Effector memory CD4-positive, alpha-beta T cell (primary cell): ENCODE data around the gene ADGRE1.

Experiments
- DNase-seq, 3 donors: peaks; one replicate each; pipeline ENCODE4 v3.0.0-alpha.2; 2020
- H3K27ac ChIP-seq: 2 replicates; pipeline ENCODE4 v1.7.0; 2013; ENCODE audit warnings: mild to moderate bottlenecking, low read length, moderate library complexity; ENCODE audit not compliant: insufficient read depth, poor library complexity, severe bottlenecking
- H3K27me3 ChIP-seq: replicated peaks from 2 replicates; pipeline ENCODE4 v1.7.0; 2013; ENCODE audit warnings: mild to moderate bottlenecking, low read length; ENCODE audit not compliant: insufficient read depth, control insufficient read depth, poor library complexity, severe bottlenecking
- H3K36me3 ChIP-seq: 2 replicates; pipeline ENCODE4 v1.7.0; 2013; ENCODE audit warnings: mild to moderate bottlenecking, low read length, moderate library complexity; ENCODE audit not compliant: control insufficient read depth, insufficient read depth
- H3K4me1 ChIP-seq: 2 replicates; pipeline ENCODE4 v1.7.0; 2013; ENCODE audit warnings: low read length, mild to moderate bottlenecking; ENCODE audit not compliant: control insufficient read depth, insufficient read depth, poor library complexity, severe bottlenecking
- H3K4me3 ChIP-seq: 2 replicates; pipeline ENCODE4 v1.7.0; 2013; ENCODE audit warnings: low read length, low read depth, mild to moderate bottlenecking; ENCODE audit not compliant: insufficient read depth, poor library complexity, severe bottlenecking
- H3K9me3 ChIP-seq: 2 replicates; pipeline ENCODE4 v1.7.0; 2013; ENCODE audit warnings: mild to moderate bottlenecking, low read length, moderate library complexity; ENCODE audit not compliant: control insufficient read depth

ADGRE1 gene

DNA sequence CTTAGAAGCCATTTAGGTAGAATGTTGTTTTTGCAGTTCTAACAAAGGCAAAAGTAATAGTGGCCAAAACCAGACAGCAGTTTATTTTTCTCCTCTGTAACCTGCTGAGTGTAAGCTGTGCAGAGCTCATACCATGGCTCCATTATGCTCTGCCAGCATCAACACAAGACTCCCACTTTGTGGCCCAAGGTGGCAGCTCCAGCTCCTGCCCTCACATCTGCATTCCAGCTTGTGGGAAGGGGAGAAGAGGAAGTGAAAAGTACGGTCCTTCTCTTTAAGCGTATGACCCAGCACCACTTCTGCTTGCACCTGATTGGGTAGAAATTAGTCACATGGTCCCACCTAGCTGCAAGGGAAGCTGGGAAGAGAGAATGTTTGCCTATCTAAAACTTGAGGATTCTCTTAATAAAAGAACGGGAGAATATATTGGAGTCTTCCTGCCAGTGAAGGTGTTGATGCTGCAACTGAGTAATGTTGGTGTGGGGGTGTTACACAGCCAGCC, 19.2 kb downstream of the ADGRE1 start:
- Histone ChIP-seq H3K36me3 (no peaks in the 10 kb centered on the region), H3K27me3 (no peaks in the 10 kb centered on the region), H3K9me3 (no peaks in the 10 kb centered on the region), H3K4me1 (no peaks in the 10 kb centered on the region), H3K4me3 (no peak overlapping the region), H3K27ac (no peak overlapping the region)
- DNase-seq: no peak

GRCh38 chr19:6911523-6911922, 24.1 kb downstream of the ADGRE1 start:
- no peaks in the 10 kb centered on the region for H3K36me3 ChIP-seq
- DNase-seq: no peak
- no peak overlapping the region for H3K27ac ChIP-seq
- H3K9me3 ChIP-seq: no peaks in the 10 kb centered on the region
- H3K4me1 ChIP-seq: no peaks in the 10 kb centered on the region
- H3K4me3 ChIP-seq: no peak overlapping the region
- no peaks in the 10 kb centered on the region for H3K27me3 ChIP-seq

DNA sequence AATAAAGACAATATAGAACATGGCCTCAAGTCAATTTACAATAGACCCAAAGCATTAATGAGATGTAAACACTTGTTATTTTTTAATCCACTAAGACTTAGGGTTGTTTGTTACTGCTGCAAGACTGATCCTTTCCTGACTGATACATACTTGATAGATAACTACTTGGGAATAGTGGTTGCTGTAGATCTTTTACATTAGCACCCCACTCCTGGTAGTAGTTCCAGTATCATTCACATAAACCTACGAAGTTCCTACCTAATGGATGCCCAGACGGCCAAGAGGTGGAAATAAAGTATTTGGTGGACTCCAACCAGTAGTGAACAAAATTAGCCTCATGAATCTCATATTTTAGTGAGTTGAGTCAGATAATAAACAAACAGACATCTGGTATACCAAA, 26.9 kb downstream of the ADGRE1 start:
- Histone ChIP-seq H3K27ac (no peak overlapping the region), H3K4me3 (no peak overlapping the region), H3K27me3 (no peaks in the 10 kb centered on the region), H3K4me1 (no peaks in the 10 kb centered on the region), H3K9me3 (no peaks in the 10 kb centered on the region), H3K36me3 (no peaks in the 10 kb centered on the region)
- no peak for DNase-seq

- H3K27me3 ChIP-seq: no peaks in the 10 kb centered on the region
- H3K4me1 ChIP-seq: no peaks in the 10 kb centered on the region
- DNase-seq: no peak
- H3K36me3 ChIP-seq: no peaks in the 10 kb centered on the region
- no peak overlapping the region for H3K4me3 ChIP-seq
- H3K9me3 ChIP-seq: no peaks in the 10 kb centered on the region
- no peak overlapping the region for H3K27ac ChIP-seq
Measured at GRCh38 chr19:6916952-6917351, 29.6 kb downstream of the ADGRE1 start.

DNA sequence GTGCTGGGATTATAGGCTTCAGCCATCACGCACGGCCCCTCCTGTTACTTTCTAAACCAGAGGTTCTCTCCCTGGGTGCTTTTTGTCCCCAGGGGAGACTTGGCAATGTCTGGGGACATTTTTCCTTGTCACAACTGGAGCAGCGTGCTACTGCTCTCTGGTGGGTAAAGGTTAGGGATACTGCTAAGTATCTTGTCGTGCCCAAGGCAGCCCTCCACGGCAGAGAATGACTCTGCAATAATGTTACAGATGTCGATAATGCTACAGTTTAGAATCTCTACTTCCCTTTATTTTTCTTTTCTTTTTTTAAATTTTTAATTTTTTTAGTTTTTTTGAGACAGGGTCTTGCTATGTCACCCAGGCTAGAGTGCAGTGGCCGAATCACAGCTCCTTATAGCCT, 38.0 kb downstream of the ADGRE1 start:
- Histone ChIP-seq H3K4me1 (no peaks in the 10 kb centered on the region), H3K27me3 (no peaks in the 10 kb centered on the region), H3K4me3 (no peak overlapping the region), H3K36me3 (no peaks in the 10 kb centered on the region), H3K9me3 (no peaks in the 10 kb centered on the region), H3K27ac (no peak overlapping the region)
- DNase-seq: no peak

DNA sequence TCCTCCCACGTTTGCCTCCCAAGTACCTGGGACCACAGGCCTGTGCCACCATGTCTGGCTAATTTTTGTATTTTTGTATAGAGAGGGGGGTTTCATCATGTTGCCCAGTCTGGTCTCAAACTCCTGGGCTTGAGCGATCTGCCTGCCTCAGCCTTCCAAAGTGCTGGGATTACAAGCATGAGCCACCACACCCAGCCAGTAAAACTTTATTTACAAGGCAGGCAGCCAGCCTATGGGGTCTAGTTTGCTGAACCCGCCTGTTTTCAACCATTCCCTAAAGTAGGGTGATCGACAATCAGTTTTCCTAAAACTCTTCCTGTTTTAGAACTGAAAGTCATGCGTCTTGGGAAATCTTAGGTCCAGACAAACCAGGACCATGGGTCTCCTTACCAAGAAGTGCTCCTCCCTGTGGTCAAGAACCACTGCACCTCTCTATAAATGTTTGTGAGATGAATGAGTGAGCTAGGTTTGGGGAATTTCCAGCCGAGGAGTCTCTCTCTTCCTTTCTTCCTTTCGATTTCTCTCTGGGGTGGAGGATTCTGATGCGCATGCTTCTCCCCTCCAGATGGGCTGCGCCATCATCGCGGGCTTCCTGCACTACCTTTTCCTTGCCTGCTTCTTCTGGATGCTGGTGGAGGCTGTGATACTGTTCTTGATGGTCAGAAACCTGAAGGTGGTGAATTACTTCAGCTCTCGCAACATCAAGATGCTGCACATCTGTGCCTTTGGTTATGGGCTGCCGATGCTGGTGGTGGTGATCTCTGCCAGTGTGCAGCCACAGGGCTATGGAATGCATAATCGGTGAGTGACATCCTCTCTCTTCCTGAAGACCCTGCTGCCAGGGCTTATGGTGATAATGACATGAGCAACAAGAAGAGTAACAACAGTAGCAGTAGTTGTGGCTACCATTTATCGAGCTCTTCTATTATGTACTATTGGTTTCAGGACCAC, 38.7 kb downstream of the ADGRE1 start:
- Histone ChIP-seq H3K9me3 (no peaks in the 10 kb centered on the region), H3K4me3 (peak overlapping the region; percentile 4), H3K4me1 (no peaks in the 10 kb centered on the region), H3K27me3 (no peaks in the 10 kb centered on the region), H3K27ac (peak overlapping the region; percentile 25), H3K36me3 (no peaks in the 10 kb centered on the region)
- no peak for DNase-seq

DNA sequence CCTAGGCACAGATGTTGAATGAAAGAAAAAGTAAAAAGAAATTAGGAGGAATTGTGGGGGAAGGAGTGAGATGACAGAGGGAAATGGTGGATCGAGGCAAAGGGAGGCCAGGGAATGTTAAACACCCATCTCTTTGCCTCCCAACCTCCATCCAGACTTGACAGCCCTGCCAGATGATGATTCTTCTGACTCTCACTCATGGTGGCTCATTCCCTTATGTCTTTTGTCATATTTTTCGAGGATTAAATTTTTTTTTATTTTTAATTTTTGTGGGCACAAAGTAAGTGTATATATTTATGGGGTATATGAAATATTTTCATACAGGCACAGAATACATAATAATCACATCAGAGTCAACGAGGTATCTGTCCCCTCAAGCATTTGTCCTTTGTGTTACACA, 42.8 kb downstream of the ADGRE1 start:
- Histone ChIP-seq H3K4me3 (no peak overlapping the region), H3K27me3 (no peaks in the 10 kb centered on the region), H3K27ac (no peak overlapping the region), H3K9me3 (no peaks in the 10 kb centered on the region), H3K36me3 (no peaks in the 10 kb centered on the region), H3K4me1 (no peaks in the 10 kb centered on the region)
- DNase-seq: no peak

DNA sequence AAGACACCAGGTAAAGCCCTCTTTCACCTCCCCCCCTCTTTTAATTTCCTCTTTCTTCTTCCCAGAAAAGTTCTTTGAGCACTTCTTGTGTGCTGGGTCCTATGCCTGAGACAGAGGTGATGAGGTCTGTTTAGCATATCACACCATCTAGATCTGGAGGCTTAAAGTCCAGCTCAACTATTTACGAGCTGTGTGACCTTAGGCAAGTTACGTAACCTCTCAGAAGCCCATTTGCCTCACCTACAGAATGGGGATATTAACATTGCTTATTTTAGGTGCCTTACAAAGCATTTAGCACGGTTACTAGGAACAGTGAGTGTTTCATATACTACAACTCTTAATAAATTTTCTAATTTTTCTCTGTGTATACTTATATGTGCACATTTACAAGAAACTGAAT, 47.7 kb downstream of the ADGRE1 start:
- no peak for DNase-seq
- Histone ChIP-seq H3K36me3 (no peaks in the 10 kb centered on the region), H3K4me3 (no peak overlapping the region), H3K27me3 (no peaks in the 10 kb centered on the region), H3K27ac (no peak overlapping the region), H3K9me3 (no peaks in the 10 kb centered on the region), H3K4me1 (no peaks in the 10 kb centered on the region)

DNA sequence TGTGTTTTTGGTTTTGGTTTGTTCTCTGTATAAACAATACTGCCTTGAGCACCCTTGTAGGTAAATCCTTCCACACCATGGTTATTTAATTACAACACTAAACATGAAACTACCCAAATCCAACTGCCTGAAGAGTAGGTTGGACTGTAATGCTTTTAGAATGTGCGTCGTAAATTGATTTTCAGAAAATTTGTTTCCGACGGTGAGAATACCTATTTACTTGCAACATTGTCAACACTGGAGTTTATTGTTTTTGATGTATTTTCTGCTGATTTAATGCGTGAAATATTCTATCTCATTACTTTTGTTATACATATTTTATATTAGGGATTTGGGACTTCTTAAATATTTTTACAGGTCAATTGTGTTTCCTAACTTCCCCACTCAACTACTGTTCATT, 48.2 kb downstream of the ADGRE1 start:
- no peaks in the 10 kb centered on the region for H3K9me3 ChIP-seq
- no peaks in the 10 kb centered on the region for H3K27me3 ChIP-seq
- H3K4me3 ChIP-seq: no peak overlapping the region
- no peaks in the 10 kb centered on the region for H3K4me1 ChIP-seq
- no peak for DNase-seq
- H3K36me3 ChIP-seq: no peaks in the 10 kb centered on the region
- no peak overlapping the region for H3K27ac ChIP-seq

DNA sequence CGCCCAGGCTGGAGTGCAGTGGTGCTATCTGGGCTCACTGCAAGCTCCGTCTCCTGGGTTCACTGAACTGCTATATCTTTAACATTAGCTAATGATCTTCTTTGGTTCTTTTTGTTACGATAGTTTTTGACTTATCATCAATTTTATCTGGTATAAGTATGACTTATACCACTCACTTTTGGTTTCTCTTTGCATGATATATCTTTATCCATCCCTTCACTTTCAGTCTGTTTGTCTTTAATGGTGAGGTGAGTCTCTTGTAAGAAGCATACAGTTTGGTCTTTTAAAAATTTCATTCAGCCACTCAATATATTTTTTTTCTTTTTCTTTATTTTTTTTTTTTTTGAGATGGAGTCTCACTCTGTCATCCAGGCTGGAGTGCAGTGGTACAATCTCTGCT, 58.4 kb downstream of the ADGRE1 start:
- Histone ChIP-seq H3K27me3 (no peaks in the 10 kb centered on the region), H3K9me3 (no peaks in the 10 kb centered on the region), H3K36me3 (no peaks in the 10 kb centered on the region), H3K4me3 (no peak overlapping the region), H3K4me1 (peaks cover 4% of the 10 kb centered on the region), H3K27ac (no peak overlapping the region)
- no peak for DNase-seq
